HL-60 (cell line): ENCODE results near the gene KAT6B.

Experiments
- CTCF ChIP-seq: IDR thresholded peaks from one replicate; pipeline ENCODE4 v1.5.1; 2011; ENCODE audit warnings: low read length, control low read depth, inconsistent platforms; ENCODE audit not compliant: insufficient read depth
- POLR2AphosphoS5 ChIP-seq: IDR thresholded peaks from 2 replicates; pipeline ENCODE4 v1.6.1; 2012; ENCODE audit warnings: low read depth

GRCh38 chr10:75034714-75035258 is 208.4 kb downstream of the KAT6B start:
- TF ChIP-seq POLR2AphosphoS5 (no peak), CTCF (no peak)
